GM19193 (cell line): Measurements from ENCODE around the gene C3orf70.

Experiments used
- POLR2A ChIP-seq: IDR thresholded peaks from 4 replicates; pipeline ENCODE4 v1.6.1; 2011; ENCODE audit not compliant: insufficient read depth, insufficient read length; ENCODE audit errors: extremely low read depth

The C3orf70 gene

GRCh38 chr3:185051801-185052200 is 101.1 kb downstream of the C3orf70 start:
- TF ChIP-seq POLR2A: no peak

GRCh38 chr3:185049710-185050109 is 103.2 kb downstream of the C3orf70 start:
- TF ChIP-seq POLR2A: no peak

- no peak for TF ChIP-seq POLR2A
Measured at GRCh38 chr3:185046603-185047002, 106.3 kb downstream of the C3orf70 start.

- no peak for TF ChIP-seq POLR2A
Measured at GRCh38 chr3:185046164-185046515, 106.7 kb downstream of the C3orf70 start.

GRCh38 chr3:185042312-185043050 is 110.4 kb downstream of the C3orf70 start:
- TF ChIP-seq POLR2A: no peak

- TF ChIP-seq POLR2A: no peak
Measured at GRCh38 chr3:185041540-185041939, 111.3 kb downstream of the C3orf70 start.

- no peak for TF ChIP-seq POLR2A
Measured at GRCh38 chr3:185040425-185040824, 112.4 kb downstream of the C3orf70 start.

- TF ChIP-seq POLR2A: no peak
Measured at GRCh38 chr3:185037801-185038200, 115.1 kb downstream of the C3orf70 start.

- no peak for TF ChIP-seq POLR2A
Measured at GRCh38 chr3:185030951-185031350, 121.9 kb downstream of the C3orf70 start.

- no peak for TF ChIP-seq POLR2A
Measured at GRCh38 chr3:185030399-185030798, 122.5 kb downstream of the C3orf70 start.

GRCh38 chr3:185029086-185029485 is 123.8 kb downstream of the C3orf70 start:
- TF ChIP-seq POLR2A: no peak

- no peak for TF ChIP-seq POLR2A
Measured at GRCh38 chr3:185028121-185028520, 124.7 kb downstream of the C3orf70 start.
